Retinal pigment epithelial cell (primary cell): Measurements from ENCODE around the gene TMC5.
"Not testable (repeated sequence)": the region's sequence is repeated elsewhere in the genome, so short reads cannot be mapped to it uniquely, and the experiment has no call there.

Experiments used
- DNase-seq: peaks from one replicate; pipeline ENCODE4 v3.0.0-alpha.2; 2010; ENCODE audit warnings: low read depth
- H3K4me3 ChIP-seq: 2 replicates; pipeline ENCODE4 v1.5.1; 2011; ENCODE audit warnings: mild to moderate bottlenecking, low read length, control low read depth, moderate library complexity
- CTCF ChIP-seq: conservative IDR thresholded peaks from 2 replicates; pipeline ENCODE4 v1.5.1; 2011; ENCODE audit warnings: low read depth, low read length, control low read depth, inconsistent platforms

Gene TMC5

DNA sequence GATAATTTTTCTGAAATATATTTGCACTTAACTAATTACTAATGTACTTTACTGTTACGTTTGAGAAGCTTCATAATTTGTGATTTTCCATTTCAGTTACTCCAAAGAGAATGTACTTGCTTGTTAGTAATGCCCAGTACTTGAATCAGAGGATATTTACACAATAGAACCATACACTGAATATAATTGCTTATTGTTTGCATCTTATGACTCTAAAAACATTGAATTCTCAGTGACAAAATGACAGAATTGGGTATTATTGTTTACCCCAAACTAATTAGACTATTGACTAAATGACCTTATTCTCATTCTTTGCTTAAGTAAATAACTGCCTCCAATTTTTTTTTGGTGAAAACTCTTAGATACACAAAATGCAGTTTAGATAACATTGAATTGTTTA lies 114.9 kb downstream of the TMC5 start:
- TF ChIP-seq CTCF, result no peak
- no peak overlapping the region for H3K4me3 ChIP-seq
- no peak for DNase-seq

DNA sequence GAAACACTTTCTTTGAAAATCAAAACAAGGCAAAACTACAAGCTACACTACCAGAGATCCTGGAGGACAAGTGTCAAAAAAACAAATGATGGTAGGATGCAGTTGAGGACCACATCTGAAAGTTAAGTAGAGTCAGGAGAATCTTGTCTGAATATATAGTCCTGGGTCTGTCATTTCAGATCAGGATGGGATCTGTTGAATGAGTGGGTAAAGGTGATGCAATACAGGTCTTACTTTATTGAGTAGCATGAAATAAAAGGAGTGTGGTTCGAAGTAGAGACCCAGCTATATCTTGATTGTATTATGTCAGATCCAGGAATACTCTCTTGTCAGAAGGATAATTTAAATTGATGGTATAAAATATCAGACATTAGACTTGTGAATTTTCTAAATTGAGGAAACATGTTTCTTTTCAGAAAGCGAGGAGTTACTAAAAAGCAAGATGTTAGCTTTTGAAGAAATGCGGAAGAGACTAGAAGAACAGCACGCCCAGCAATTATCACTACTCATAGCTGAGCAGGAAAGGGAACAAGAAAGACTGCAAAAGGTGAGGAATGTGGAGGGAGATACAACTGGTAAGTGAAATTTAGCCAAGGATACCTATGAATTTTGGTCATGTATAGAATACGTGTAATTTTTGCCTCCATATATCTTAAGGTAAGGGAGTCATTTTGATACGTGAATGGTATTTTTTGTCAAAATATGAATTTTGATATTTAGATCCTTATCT lies 122.7 kb downstream of the TMC5 start:
- H3K4me3 ChIP-seq, result no peak overlapping the region
- DNase-seq, result no peak
- no peak for TF ChIP-seq CTCF

- H3K4me3 ChIP-seq, result no peak overlapping the region
- no peak for DNase-seq
- TF ChIP-seq CTCF, result no peak
These were observed 124.6 kb downstream of the TMC5 start for GRCh38 chr16:19542138-19542821.

- DNase-seq, H3K4me3 ChIP-seq: not testable (repeated sequence)
These were observed 125.8 kb downstream of the TMC5 start for GRCh38 chr16:19543278-19543996.

DNA sequence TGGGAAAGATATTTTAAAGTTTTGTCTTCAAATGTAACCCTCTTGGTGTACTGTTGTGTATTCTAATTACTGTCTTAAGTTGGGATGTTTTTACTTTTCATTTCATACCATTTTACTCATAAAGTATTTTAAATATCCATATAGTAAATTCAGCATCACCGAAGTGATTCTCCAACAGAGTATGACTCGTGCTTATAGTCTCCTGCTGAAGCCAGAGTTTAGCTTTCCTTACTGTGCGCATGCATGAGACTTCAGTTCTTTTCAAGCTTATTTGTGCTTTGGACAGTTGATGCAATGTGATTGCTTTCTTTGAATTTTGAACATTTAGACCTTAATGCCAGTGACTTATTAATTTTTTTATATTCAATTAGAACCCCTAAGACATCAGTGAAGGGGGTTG lies 130.5 kb downstream of the TMC5 start:
- no peak for DNase-seq
- no peak overlapping the region for H3K4me3 ChIP-seq
- no peak for TF ChIP-seq CTCF
